ENCODE results near the gene YIPF5. TPM values are rescaled to one million over a fixed set of nuclear protein-coding genes. Genes with fewer than 3 reads are reported as not detected.

Gene YIPF5
- total and polyA plus RNA-seq, 3 donors from 2014 or later = 42.4 to 62.3 (median 54.4) TPM

GRCh38 chr5:144131261-144131660, 39.2 kb downstream of the YIPF5 start:
- H3K4me3 ChIP-seq = no peak overlapping the region
- no peaks in the 10 kb centered on the region for H3K9me3 ChIP-seq
- no peaks in the 10 kb centered on the region for H3K4me1 ChIP-seq
- no peaks in the 10 kb centered on the region for H3K27me3 ChIP-seq
- H3K27ac ChIP-seq = no peak overlapping the region
- 90 to 92% methylated on average over 4 of the region's 4 CpGs for whole genome bisulfite sequencing, 2 donors
- H3K36me3 ChIP-seq (ENCODE audit: low read depth, missing control alignments) = no peaks in the 10 kb centered on the region
- intact Hi-C loops (cut with DNase I; ENCODE audit: low total_unique reads) = no loop called here
- no peak for TF ChIP-seq CTCF (IDR thresholded peaks at IDR 0.05)
- no peak for TF ChIP-seq POLR2A (IDR thresholded peaks at IDR 0.05)
- no peak for DNase-seq

- H3K36me3 ChIP-seq (ENCODE audit: low read depth, missing control alignments) = no peaks in the 10 kb centered on the region
- no peaks in the 10 kb centered on the region for H3K4me1 ChIP-seq
- H3K4me3 ChIP-seq = no peak overlapping the region
- DNase-seq = no peak
- no peak overlapping the region for H3K27ac ChIP-seq
- TF ChIP-seq CTCF (IDR thresholded peaks at IDR 0.05) (no peak), POLR2A (IDR thresholded peaks at IDR 0.05) (no peak)
- no peaks in the 10 kb centered on the region for H3K9me3 ChIP-seq
- intact Hi-C loops (cut with DNase I; ENCODE audit: low total_unique reads) = no loop called here
- no peaks in the 10 kb centered on the region for H3K27me3 ChIP-seq
- WGBS, 2 donors = 85 to 89% methylated on average over 4 of the region's 4 CpGs
Observed at GRCh38 chr5:144130306-144130705, 40.2 kb downstream of the YIPF5 start.

GRCh38 chr5:144128844-144129243, 41.6 kb downstream of the YIPF5 start:
- TF ChIP-seq POLR2A (IDR thresholded peaks at IDR 0.05) (no peak), CTCF (IDR thresholded peaks at IDR 0.05) (no peak)
- H3K27me3 ChIP-seq = no peaks in the 10 kb centered on the region
- WGBS, 2 donors = 70 to 73% methylated on average over 4 of the region's 4 CpGs
- H3K4me1 ChIP-seq = peaks cover 4% of the 10 kb centered on the region
- H3K4me3 ChIP-seq = no peak overlapping the region
- intact Hi-C loops (cut with DNase I; ENCODE audit: low total_unique reads) = no loop called here
- no peaks in the 10 kb centered on the region for H3K36me3 ChIP-seq (ENCODE audit: low read depth, missing control alignments)
- H3K9me3 ChIP-seq = no peaks in the 10 kb centered on the region
- no peak overlapping the region for H3K27ac ChIP-seq
- DNase-seq = no peak

- 92% methylated on average over 4 of the region's 4 CpGs for WGBS, 2 donors
- Histone ChIP-seq H3K27ac (no peak overlapping the region), H3K9me3 (no peaks in the 10 kb centered on the region), H3K4me3 (no peak overlapping the region), H3K36me3 (ENCODE audit: low read depth, missing control alignments) (no peaks in the 10 kb centered on the region), H3K4me1 (peaks cover 4% of the 10 kb centered on the region), H3K27me3 (no peaks in the 10 kb centered on the region)
- TF ChIP-seq CTCF (IDR thresholded peaks at IDR 0.05) (no peak), POLR2A (IDR thresholded peaks at IDR 0.05) (no peak)
- no peak for DNase-seq
- intact Hi-C loops (cut with DNase I; ENCODE audit: low total_unique reads) = no loop called here
Observed at GRCh38 chr5:144126707-144127106, 43.8 kb downstream of the YIPF5 start.

GRCh38 chr5:144125163-144125726, 45.2 kb downstream of the YIPF5 start:
- no peak overlapping the region for H3K27ac ChIP-seq
- intact Hi-C loops (cut with DNase I; ENCODE audit: low total_unique reads) = no loop called here
- peaks cover 4% of the 10 kb centered on the region for H3K4me1 ChIP-seq
- no peak overlapping the region for H3K4me3 ChIP-seq
- no peak for DNase-seq
- no peaks in the 10 kb centered on the region for H3K9me3 ChIP-seq
- H3K36me3 ChIP-seq (ENCODE audit: low read depth, missing control alignments) = no peaks in the 10 kb centered on the region
- H3K27me3 ChIP-seq = no peaks in the 10 kb centered on the region
- no peak for TF ChIP-seq POLR2A (IDR thresholded peaks at IDR 0.05)
- no peak for TF ChIP-seq CTCF (IDR thresholded peaks at IDR 0.05)
- 47 to 54% methylated on average over 4 of the region's 4 CpGs for WGBS, 2 donors
